ENCODE measurements around the gene LMNTD1. TPM values are rescaled to one million over a fixed set of nuclear protein-coding genes. Genes with fewer than 3 reads are reported as not detected.

The LMNTD1 gene
- total RNA-seq, 1 donor: 1.3 TPM

DNA sequence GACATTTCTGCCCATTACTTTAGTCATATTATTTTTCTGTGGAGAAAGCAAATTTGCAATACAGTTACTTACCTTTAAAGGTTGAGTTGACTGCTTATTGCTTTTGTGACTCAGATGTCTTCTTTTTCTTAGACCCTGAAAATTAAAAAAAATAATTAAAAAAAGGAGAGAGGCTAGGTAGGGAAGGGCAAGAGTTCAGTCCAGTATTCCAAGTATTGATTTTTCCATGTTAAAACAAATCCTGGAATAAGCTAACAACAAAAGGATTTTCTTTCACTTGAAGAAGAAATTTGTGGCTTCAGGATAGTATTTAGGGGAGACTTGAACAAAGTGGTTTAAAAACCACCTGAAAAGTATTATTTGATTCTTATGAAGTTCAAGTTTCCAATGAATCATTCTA is 49.4 kb downstream of the LMNTD1 start:
- DNase-seq (ENCODE audit: low read depth): no peak
- H3K4me3 ChIP-seq (ENCODE audit: low read depth, low read length): no peak overlapping the region
- TF ChIP-seq, protein P1, sequence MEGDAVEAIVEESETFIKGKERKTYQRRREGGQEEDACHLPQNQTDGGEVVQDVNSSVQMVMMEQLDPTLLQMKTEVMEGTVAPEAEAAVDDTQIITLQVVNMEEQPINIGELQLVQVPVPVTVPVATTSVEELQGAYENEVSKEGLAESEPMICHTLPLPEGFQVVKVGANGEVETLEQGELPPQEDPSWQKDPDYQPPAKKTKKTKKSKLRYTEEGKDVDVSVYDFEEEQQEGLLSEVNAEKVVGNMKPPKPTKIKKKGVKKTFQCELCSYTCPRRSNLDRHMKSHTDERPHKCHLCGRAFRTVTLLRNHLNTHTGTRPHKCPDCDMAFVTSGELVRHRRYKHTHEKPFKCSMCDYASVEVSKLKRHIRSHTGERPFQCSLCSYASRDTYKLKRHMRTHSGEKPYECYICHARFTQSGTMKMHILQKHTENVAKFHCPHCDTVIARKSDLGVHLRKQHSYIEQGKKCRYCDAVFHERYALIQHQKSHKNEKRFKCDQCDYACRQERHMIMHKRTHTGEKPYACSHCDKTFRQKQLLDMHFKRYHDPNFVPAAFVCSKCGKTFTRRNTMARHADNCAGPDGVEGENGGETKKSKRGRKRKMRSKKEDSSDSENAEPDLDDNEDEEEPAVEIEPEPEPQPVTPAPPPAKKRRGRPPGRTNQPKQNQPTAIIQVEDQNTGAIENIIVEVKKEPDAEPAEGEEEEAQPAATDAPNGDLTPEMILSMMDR (IDR thresholded peaks at IDR 0.05; ENCODE audit: insufficient read depth, low read length): no peak

DNA sequence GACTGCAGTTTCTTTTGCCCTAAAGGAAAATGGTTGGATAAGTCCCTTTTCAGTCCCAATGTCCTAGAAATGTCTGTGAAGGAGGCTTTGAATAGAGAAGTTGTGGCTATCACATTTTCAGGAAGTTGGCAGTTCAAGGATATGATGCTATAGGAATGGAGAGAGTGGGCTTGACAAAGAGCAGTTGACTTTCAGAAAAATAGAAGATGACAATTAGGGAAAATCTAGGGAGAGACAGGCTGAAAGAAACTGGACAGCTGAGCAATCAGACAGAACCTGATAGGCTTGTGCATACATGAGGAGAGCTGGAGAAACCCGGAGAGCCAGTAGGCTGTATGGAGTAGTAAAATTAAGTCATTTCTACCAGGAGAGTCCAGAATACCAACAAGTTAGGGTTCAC is 50.5 kb downstream of the LMNTD1 start:
- no peak overlapping the region for H3K4me3 ChIP-seq (ENCODE audit: low read depth, low read length)
- no peak for DNase-seq (ENCODE audit: low read depth)
- TF ChIP-seq, protein P1 (IDR thresholded peaks at IDR 0.05; ENCODE audit: insufficient read depth, low read length): no peak

DNA sequence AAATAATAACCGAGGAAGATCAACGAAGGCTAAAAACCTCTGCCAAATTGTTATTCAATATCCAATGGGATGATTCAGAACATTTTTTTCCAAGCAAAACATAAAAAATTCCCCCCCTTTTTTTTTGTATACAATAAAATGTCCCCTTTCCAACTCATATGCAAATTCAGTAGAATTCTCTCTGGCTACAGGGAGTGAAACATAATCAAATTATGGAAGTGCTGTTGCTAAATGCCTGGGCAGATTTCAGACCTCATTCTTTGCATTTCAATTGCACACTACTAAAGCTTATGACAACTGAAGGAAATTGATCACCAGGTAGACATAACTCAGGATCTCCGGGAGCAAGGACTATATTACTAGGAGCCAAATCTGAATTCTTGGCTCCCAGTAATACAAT is 51.0 kb downstream of the LMNTD1 start:
- no peak for DNase-seq (ENCODE audit: low read depth)
- TF ChIP-seq, protein P1 (IDR thresholded peaks at IDR 0.05; ENCODE audit: insufficient read depth, low read length): no peak
- H3K4me3 ChIP-seq (ENCODE audit: low read depth, low read length): no peak overlapping the region

DNA sequence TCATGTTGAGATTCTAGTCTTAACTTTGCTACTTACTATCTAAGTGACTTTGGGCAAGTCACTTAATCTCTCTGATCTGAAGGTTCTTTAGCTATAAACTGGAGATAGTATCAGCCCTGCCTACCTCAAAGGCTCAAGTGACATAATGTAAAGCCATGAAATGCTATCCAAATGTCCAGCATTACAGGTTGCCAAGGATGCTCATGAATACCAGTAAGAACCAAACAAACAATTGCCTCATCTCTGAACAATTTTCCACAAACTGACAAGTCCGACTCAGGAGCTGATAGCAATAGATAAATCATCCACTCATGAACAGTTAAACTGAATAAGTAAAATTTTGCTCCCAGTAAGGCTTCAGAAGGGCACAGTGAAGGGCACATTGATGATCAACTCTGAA is 51.5 kb downstream of the LMNTD1 start:
- H3K4me3 ChIP-seq (ENCODE audit: low read depth, low read length): no peak overlapping the region
- DNase-seq (ENCODE audit: low read depth): no peak
- TF ChIP-seq, protein P1 (IDR thresholded peaks at IDR 0.05; ENCODE audit: insufficient read depth, low read length): no peak

DNA sequence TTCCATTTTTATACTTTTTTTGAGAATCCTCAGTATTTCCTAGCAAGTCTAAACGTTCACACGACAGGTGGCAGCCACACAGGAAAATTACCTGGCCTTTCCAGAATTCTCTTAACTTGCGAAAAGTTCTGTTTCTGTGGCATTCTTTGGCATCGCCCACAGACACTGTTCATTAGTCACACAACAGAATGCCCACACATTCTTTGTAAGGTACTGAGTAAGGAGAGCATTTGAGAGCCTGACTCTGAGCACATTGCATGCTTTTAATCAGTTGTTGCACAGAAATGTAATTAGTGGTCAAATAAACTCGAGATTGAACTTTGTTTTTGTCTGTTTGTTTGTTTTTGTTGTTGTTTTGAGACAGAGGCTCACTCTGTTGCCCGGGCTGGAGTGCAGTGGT is 52.4 kb downstream of the LMNTD1 start:
- DNase-seq (ENCODE audit: low read depth): peak; percentile 3
- H3K4me3 ChIP-seq (ENCODE audit: low read depth, low read length): no peak overlapping the region
- TF ChIP-seq, protein P1 (IDR thresholded peaks at IDR 0.05; ENCODE audit: insufficient read depth, low read length): no peak

DNA sequence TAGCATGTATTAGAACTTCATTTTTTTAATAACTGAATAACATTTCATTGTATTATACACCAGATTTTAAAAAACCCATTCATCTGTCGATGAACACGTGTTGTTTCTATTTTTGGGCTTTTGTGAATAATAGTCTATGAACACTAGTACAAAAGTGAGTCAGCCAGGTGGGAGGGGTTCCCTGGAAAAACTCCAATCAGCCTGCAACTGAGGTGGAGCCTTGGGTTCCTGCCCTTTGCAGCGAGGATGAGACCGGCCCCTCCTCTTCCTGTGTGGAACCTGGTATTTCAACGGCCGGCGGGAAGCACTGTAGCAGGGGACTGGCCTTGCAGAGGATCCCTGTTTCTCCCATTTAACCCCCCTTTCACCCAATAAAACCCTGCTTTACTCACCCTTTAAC is 56.1 kb downstream of the LMNTD1 start:
- peak; percentile 26 for DNase-seq (ENCODE audit: low read depth)
- TF ChIP-seq, protein P1 (IDR thresholded peaks at IDR 0.05; ENCODE audit: insufficient read depth, low read length): no peak
- no peak overlapping the region for H3K4me3 ChIP-seq (ENCODE audit: low read depth, low read length)

DNA sequence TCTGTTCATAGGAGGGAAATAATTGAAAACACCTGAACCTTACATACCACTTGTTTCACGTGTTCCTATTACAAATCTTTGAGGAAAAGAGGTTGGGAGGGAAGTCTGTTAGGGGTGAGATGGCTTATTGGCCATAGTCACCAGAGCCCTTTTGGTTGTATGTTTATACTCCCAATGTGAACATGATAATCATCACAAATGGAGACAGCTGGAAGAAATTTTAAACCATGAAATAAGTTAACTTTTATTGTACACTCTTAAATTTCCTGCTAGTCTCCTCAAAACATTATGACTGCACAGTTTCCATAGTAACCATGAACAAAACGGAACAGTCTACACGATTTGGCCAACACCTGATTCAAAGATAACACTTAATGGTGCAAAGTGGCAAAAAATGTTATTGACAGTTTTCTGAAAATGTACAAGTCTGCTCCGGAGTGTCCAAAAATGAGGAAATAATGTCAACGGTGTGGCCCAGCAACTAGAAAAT is 56.9 kb downstream of the LMNTD1 start:
- no peak overlapping the region for H3K4me3 ChIP-seq (ENCODE audit: low read depth, low read length)
- TF ChIP-seq, protein P1 (IDR thresholded peaks at IDR 0.05; ENCODE audit: insufficient read depth, low read length): no peak
- peak; percentile 58 for DNase-seq (ENCODE audit: low read depth)
